Measurements from ENCODE around the gene VTI1A.

DNA sequence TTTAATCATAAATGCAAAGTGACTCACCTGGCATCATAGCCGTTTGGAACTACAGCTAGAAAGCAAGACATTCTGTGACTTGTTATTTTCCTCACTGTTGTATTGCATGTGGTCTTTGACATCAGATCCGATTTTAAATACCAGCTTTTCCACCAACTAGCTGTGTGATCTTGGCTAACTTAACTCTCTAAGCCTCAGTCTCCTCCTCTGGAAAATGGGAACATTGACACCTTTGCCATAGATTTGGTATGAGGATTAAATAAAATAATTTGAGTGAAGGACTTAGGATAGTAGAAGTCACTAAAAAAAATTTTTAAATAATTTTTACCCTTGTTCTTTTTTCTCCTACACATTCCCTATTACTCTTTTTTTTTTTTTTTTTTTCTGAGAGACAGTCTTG is 348.1 kb downstream of the VTI1A start:
- TF ChIP-seq EP300 (IDR thresholded peaks at IDR 0.05) = no peak
- TF ChIP-seq, protein P1, sequence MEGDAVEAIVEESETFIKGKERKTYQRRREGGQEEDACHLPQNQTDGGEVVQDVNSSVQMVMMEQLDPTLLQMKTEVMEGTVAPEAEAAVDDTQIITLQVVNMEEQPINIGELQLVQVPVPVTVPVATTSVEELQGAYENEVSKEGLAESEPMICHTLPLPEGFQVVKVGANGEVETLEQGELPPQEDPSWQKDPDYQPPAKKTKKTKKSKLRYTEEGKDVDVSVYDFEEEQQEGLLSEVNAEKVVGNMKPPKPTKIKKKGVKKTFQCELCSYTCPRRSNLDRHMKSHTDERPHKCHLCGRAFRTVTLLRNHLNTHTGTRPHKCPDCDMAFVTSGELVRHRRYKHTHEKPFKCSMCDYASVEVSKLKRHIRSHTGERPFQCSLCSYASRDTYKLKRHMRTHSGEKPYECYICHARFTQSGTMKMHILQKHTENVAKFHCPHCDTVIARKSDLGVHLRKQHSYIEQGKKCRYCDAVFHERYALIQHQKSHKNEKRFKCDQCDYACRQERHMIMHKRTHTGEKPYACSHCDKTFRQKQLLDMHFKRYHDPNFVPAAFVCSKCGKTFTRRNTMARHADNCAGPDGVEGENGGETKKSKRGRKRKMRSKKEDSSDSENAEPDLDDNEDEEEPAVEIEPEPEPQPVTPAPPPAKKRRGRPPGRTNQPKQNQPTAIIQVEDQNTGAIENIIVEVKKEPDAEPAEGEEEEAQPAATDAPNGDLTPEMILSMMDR (IDR thresholded peaks at IDR 0.05) = no peak

Measured in upper lobe of left lung (tissue), 4 donors.